ENCODE results near the gene GATAD2A.

GATAD2A gene

DNA sequence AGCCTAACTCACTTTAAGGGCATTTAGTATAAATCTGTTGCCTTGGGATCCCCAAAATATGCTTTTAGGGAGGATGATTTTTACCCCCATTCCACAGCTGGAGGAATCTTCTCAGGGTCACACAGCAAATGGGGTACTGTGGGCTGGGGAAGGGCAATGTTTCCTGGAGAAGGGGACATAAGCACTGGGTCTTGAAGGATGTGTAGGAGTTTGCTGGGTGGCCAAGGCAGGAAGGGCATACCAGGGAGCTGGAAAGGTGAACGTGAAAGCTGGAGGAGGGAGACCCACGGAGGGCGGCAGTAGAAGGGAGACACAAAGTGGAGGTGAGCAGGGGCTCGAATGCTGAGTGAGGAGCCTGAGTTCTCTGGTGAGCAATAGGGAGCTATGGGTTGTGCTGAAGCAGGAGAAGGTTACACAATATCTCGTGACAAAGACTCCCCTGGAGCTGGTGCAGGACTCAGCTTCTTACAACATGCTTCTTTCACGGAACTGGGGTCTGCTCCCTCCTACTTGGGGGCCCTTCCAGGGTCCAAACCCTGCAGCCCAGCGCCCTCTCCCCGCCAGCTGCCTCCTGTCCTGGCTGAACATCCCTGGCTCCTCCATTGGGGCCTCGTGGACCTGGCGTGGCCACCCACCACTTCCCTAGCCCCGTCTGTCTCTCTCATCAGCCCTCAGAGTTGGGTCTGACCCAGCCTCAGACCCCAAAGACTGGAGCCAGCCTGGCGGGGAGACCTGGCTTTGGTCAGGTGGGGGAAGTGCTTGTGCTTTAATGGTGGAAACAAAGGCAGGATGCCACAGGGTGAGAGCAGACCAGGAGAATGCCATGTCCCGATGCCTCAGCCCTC, 143.7 kb downstream of the GATAD2A start:
- Histone ChIP-seq H3K27me3 (ENCODE audit: insufficient read depth, poor library complexity, severe bottlenecking) (no peaks in the 10 kb centered on the region), H3K4me3 (replicated peaks; ENCODE audit: insufficient read depth, low read length) (no peak overlapping the region), H3K27ac (replicated peaks) (peak overlapping the region; percentile 72)
- TF ChIP-seq SPI1 (IDR thresholded peaks at IDR 0.05; ENCODE audit: borderline replicate concordance, low read depth), result no peak
- TF ChIP-seq, protein P1, sequence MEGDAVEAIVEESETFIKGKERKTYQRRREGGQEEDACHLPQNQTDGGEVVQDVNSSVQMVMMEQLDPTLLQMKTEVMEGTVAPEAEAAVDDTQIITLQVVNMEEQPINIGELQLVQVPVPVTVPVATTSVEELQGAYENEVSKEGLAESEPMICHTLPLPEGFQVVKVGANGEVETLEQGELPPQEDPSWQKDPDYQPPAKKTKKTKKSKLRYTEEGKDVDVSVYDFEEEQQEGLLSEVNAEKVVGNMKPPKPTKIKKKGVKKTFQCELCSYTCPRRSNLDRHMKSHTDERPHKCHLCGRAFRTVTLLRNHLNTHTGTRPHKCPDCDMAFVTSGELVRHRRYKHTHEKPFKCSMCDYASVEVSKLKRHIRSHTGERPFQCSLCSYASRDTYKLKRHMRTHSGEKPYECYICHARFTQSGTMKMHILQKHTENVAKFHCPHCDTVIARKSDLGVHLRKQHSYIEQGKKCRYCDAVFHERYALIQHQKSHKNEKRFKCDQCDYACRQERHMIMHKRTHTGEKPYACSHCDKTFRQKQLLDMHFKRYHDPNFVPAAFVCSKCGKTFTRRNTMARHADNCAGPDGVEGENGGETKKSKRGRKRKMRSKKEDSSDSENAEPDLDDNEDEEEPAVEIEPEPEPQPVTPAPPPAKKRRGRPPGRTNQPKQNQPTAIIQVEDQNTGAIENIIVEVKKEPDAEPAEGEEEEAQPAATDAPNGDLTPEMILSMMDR (IDR thresholded peaks at IDR 0.05; ENCODE audit: insufficient read depth, low read length), result no peak
- TF ChIP-seq, protein P2, sequence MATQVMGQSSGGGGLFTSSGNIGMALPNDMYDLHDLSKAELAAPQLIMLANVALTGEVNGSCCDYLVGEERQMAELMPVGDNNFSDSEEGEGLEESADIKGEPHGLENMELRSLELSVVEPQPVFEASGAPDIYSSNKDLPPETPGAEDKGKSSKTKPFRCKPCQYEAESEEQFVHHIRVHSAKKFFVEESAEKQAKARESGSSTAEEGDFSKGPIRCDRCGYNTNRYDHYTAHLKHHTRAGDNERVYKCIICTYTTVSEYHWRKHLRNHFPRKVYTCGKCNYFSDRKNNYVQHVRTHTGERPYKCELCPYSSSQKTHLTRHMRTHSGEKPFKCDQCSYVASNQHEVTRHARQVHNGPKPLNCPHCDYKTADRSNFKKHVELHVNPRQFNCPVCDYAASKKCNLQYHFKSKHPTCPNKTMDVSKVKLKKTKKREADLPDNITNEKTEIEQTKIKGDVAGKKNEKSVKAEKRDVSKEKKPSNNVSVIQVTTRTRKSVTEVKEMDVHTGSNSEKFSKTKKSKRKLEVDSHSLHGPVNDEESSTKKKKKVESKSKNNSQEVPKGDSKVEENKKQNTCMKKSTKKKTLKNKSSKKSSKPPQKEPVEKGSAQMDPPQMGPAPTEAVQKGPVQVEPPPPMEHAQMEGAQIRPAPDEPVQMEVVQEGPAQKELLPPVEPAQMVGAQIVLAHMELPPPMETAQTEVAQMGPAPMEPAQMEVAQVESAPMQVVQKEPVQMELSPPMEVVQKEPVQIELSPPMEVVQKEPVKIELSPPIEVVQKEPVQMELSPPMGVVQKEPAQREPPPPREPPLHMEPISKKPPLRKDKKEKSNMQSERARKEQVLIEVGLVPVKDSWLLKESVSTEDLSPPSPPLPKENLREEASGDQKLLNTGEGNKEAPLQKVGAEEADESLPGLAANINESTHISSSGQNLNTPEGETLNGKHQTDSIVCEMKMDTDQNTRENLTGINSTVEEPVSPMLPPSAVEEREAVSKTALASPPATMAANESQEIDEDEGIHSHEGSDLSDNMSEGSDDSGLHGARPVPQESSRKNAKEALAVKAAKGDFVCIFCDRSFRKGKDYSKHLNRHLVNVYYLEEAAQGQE (IDR thresholded peaks at IDR 0.05; ENCODE audit: insufficient replicate concordance, low read depth), result no peak
- no peak for TF ChIP-seq GABPA (IDR thresholded peaks at IDR 0.05; ENCODE audit: low read depth)
- 0 out of 2 replicates have a peak, but pooled peaks have one; percentile 15 for TF ChIP-seq POLR2AphosphoS5 (IDR thresholded peaks at IDR 0.05; ENCODE audit: low read depth)
- DNase-seq (ENCODE audit: low read depth in 1 of 2, low spot score in 1 of 2), result peak; percentile 82 to 89

DNA sequence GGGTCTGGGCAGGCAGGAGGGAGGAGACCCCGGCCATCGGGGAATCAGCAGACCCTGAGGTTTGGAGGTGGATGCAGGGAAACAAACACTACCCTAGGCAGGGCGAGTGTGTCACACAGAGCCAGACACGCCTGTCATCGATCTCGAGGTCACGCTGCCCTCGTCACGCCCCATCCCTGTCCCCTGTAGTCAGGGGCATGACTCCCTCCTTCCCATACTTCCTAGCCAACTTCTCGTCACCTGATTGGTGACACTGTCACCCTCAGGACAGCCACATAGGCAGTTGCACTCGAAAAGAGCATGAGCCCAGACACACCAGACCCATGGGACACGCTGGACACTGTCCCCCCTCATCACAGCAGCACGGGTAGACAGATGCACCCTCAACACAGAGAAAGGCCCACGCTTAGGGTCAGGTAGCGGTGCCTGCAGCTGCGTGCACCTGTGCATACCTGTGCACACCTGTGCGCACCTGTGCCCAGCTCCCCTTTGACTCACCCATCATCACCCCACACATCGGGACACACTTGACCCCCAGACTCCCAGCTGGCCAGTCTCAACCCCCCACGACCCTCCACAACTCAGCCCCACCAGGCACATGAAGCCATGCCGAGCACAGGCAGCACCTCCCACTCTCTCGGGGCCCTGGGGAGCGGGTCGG, 144.5 kb downstream of the GATAD2A start:
- no peak overlapping the region for H3K4me3 ChIP-seq (replicated peaks; ENCODE audit: insufficient read depth, low read length)
- H3K27ac ChIP-seq (replicated peaks), result peak overlapping the region; percentile 72
- no peaks in the 10 kb centered on the region for H3K27me3 ChIP-seq (ENCODE audit: insufficient read depth, poor library complexity, severe bottlenecking)
- no peak for DNase-seq (ENCODE audit: low read depth in 1 of 2, low spot score in 1 of 2)
- TF ChIP-seq POLR2AphosphoS5 (IDR thresholded peaks at IDR 0.05; ENCODE audit: low read depth), result no peak
- TF ChIP-seq GABPA (IDR thresholded peaks at IDR 0.05; ENCODE audit: low read depth), result no peak
- TF ChIP-seq, protein P2 (IDR thresholded peaks at IDR 0.05; ENCODE audit: insufficient replicate concordance, low read depth), result no peak
- TF ChIP-seq, protein P1 (IDR thresholded peaks at IDR 0.05; ENCODE audit: insufficient read depth, low read length), result no peak
- no peak for TF ChIP-seq SPI1 (IDR thresholded peaks at IDR 0.05; ENCODE audit: borderline replicate concordance, low read depth)

DNA sequence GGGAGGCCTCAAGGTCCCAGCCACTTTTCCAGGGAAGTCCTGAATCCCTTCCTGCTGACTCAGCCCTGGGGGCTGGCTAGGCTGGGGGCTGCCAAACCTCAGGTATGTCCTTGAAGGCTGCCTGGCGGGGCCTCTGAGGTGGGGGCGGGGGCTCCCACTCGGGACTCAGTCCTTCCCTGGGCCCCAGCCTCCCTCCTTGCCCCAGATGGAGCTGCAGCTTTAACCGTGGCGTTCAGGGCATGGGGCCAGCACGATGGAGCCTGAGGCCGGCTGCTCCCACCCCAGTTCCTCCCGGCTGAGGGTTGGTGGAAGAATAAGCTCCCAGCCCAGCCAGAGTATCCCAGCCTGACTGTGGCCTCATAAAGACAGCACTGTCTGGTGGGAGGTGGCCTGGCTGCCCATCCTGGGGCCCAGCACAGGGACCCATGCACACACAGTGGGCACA, 145.0 kb downstream of the GATAD2A start:
- no peak for TF ChIP-seq GABPA (IDR thresholded peaks at IDR 0.05; ENCODE audit: low read depth)
- TF ChIP-seq, protein P1 (IDR thresholded peaks at IDR 0.05; ENCODE audit: insufficient read depth, low read length), result no peak
- TF ChIP-seq POLR2AphosphoS5 (IDR thresholded peaks at IDR 0.05; ENCODE audit: low read depth), result no peak
- TF ChIP-seq, protein P2 (IDR thresholded peaks at IDR 0.05; ENCODE audit: insufficient replicate concordance, low read depth), result no peak
- TF ChIP-seq SPI1 (IDR thresholded peaks at IDR 0.05; ENCODE audit: borderline replicate concordance, low read depth), result no peak
- Histone ChIP-seq H3K27ac (replicated peaks) (0 out of 2 replicates have a peak overlapping the region, but pooled peaks have one; percentile 3), H3K27me3 (ENCODE audit: insufficient read depth, poor library complexity, severe bottlenecking) (no peaks in the 10 kb centered on the region), H3K4me3 (replicated peaks; ENCODE audit: insufficient read depth, low read length) (no peak overlapping the region)
- no peak for DNase-seq (ENCODE audit: low read depth in 1 of 2, low spot score in 1 of 2)
